Ishikawa (cell line): ENCODE data around the gene ZNF263.

Experiments used
- CEBPB ChIP-seq: IDR thresholded peaks from 2 replicates; pipeline ENCODE4 v1.6.1; 2012
- CREB1 ChIP-seq: IDR thresholded peaks from 2 replicates; pipeline ENCODE4 v1.6.1; 2012; ENCODE audit warnings: low read depth
- EGR1 ChIP-seq: IDR thresholded peaks from 2 replicates; pipeline ENCODE4 v1.6.1; 2012
- RAD21 ChIP-seq: IDR thresholded peaks from 2 replicates; pipeline ENCODE4 v1.6.1; 2012; ENCODE audit warnings: low read depth
- YY1 ChIP-seq: IDR thresholded peaks from 2 replicates; pipeline ENCODE4 v1.6.1; 2012; ENCODE audit warnings: low read depth
- TF ChIP-seq, protein P1 (sequence below): IDR thresholded peaks from 2 replicates; pipeline ENCODE4 v1.6.1; 2012; ENCODE audit warnings: low read depth, mild to moderate bottlenecking

GRCh38 chr16:3234543-3234856 is 48.8 kb upstream of the ZNF263 start:
- TF ChIP-seq, protein P1, sequence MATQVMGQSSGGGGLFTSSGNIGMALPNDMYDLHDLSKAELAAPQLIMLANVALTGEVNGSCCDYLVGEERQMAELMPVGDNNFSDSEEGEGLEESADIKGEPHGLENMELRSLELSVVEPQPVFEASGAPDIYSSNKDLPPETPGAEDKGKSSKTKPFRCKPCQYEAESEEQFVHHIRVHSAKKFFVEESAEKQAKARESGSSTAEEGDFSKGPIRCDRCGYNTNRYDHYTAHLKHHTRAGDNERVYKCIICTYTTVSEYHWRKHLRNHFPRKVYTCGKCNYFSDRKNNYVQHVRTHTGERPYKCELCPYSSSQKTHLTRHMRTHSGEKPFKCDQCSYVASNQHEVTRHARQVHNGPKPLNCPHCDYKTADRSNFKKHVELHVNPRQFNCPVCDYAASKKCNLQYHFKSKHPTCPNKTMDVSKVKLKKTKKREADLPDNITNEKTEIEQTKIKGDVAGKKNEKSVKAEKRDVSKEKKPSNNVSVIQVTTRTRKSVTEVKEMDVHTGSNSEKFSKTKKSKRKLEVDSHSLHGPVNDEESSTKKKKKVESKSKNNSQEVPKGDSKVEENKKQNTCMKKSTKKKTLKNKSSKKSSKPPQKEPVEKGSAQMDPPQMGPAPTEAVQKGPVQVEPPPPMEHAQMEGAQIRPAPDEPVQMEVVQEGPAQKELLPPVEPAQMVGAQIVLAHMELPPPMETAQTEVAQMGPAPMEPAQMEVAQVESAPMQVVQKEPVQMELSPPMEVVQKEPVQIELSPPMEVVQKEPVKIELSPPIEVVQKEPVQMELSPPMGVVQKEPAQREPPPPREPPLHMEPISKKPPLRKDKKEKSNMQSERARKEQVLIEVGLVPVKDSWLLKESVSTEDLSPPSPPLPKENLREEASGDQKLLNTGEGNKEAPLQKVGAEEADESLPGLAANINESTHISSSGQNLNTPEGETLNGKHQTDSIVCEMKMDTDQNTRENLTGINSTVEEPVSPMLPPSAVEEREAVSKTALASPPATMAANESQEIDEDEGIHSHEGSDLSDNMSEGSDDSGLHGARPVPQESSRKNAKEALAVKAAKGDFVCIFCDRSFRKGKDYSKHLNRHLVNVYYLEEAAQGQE: no peak
- TF ChIP-seq YY1 (no peak), RAD21 (no peak), CEBPB (no peak), EGR1 (no peak), CREB1 (no peak)
